ENCODE data around the gene EPB41. TPM values are rescaled to one million over a fixed set of nuclear protein-coding genes. Genes with fewer than 3 reads are reported as not detected.

The EPB41 gene
- total and polyA plus RNA-seq, 2 experiments from 2014 or later = 26.8 to 112 TPM

DNA sequence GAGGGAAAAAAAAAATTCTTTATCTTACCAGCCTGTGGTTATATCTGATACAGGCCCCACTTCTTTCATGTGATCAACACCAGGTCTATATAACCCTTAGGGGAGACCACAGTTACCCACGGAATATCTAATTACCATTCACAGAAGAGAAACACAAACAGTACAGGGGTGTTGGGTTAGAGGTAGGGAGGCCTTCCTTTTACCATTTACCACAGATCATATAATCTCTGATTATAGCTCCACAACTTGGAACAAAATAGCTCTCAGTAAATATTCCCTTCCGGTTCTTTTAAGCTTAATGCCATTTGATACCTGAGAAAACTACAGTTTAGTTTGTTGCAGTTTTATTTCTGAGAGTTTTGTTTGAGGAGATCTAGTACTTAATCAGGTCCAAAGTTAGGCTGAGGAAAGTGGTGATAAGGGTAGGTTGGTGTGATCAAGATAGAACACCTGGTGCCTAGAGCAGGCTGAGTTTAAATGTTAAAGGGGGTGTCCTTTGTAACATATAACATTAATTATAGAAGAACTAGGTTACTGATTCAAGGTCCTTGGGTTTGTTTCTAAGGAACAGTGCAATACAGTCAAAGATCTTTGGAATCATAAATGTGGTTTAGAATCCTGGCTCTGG lies 14.1 kb downstream of the EPB41 start:
- H3K36me3 ChIP-seq (ENCODE audit: insufficient read depth) = no peaks in the 10 kb centered on the region
- no peak overlapping the region for H2AFZ ChIP-seq
- no peak for TF ChIP-seq ZNF331 (CRISPR knock-in tag; IDR thresholded peaks at IDR 0.05; ENCODE audit: low read depth)
- TF ChIP-seq, protein P1, sequence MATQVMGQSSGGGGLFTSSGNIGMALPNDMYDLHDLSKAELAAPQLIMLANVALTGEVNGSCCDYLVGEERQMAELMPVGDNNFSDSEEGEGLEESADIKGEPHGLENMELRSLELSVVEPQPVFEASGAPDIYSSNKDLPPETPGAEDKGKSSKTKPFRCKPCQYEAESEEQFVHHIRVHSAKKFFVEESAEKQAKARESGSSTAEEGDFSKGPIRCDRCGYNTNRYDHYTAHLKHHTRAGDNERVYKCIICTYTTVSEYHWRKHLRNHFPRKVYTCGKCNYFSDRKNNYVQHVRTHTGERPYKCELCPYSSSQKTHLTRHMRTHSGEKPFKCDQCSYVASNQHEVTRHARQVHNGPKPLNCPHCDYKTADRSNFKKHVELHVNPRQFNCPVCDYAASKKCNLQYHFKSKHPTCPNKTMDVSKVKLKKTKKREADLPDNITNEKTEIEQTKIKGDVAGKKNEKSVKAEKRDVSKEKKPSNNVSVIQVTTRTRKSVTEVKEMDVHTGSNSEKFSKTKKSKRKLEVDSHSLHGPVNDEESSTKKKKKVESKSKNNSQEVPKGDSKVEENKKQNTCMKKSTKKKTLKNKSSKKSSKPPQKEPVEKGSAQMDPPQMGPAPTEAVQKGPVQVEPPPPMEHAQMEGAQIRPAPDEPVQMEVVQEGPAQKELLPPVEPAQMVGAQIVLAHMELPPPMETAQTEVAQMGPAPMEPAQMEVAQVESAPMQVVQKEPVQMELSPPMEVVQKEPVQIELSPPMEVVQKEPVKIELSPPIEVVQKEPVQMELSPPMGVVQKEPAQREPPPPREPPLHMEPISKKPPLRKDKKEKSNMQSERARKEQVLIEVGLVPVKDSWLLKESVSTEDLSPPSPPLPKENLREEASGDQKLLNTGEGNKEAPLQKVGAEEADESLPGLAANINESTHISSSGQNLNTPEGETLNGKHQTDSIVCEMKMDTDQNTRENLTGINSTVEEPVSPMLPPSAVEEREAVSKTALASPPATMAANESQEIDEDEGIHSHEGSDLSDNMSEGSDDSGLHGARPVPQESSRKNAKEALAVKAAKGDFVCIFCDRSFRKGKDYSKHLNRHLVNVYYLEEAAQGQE (IDR thresholded peaks at IDR 0.05; ENCODE audit: unreplicated experiment) = no peak
- H3K4me1 ChIP-seq (ENCODE audit: insufficient read depth) = peaks cover 22% of the 10 kb centered on the region
- peaks cover 92% of the 10 kb centered on the region for H3K79me2 ChIP-seq (replicated peaks; ENCODE audit: insufficient read depth)
- ATAC-seq = peak; percentile 29; the same call in 2 of the 3 replicates
- DNase-seq (ENCODE audit: low spot score) = no peak
- Mint-ChIP-seq H3K4me3 (no peak overlapping the region), H3K4me1 (peaks cover 26% of the 10 kb centered on the region), H3K9me3 (no peaks in the 10 kb centered on the region), H3K27ac (peak overlapping the region; percentile 81), H3K36me3 (ENCODE audit: low read depth) (no peaks in the 10 kb centered on the region), H3K27me3 (ENCODE audit: insufficient read depth, low read depth, poor library complexity) (no peaks in the 10 kb centered on the region)
- H3K9me2 ChIP-seq (ENCODE audit: insufficient read depth) = no peaks in the 10 kb centered on the region
- H4K20me1 ChIP-seq (replicated peaks; ENCODE audit: insufficient read depth) = no peaks in the 10 kb centered on the region
- no peaks in the 10 kb centered on the region for H3F3A ChIP-seq (replicated peaks; ENCODE audit: low read depth)
- H3K4me3 ChIP-seq = no peak overlapping the region
- no peak overlapping the region; the same call in 1 of the 2 replicates for H3K4me2 ChIP-seq
- H3K27ac ChIP-seq (ENCODE audit: low read depth) = peak overlapping the region; percentile 41; the same call in 1 of the 2 replicates
- no peaks in the 10 kb centered on the region for H3K27me3 ChIP-seq (ENCODE audit: insufficient read depth)

DNA sequence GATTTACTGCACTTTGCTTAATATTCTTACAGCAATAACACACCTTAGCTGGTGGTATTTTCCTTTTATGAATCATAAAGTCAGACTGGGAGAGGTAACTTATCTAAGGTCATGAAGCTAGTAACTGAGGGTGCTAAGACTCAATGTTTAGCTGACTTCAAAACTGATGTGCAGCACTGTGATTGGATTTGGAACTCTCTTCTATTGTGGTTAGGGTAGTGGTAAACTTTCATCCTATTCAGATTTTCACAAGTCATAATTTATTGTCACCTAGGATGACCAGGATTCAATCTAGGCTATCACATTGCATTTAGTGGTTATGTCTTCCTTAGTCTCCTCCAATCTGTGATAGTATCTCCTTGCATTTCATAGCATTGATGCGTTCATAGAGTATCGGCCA lies 18.9 kb downstream of the EPB41 start:
- H3K9me2 ChIP-seq (ENCODE audit: insufficient read depth) = no peaks in the 10 kb centered on the region
- no peak overlapping the region for H3K4me2 ChIP-seq
- peaks cover 86% of the 10 kb centered on the region for H3K79me2 ChIP-seq (replicated peaks; ENCODE audit: insufficient read depth)
- DNase-seq (ENCODE audit: low spot score) (no peak), ATAC-seq (no peak)
- Mint-ChIP-seq H3K4me3 (no peak overlapping the region), H3K36me3 (ENCODE audit: low read depth) (no peaks in the 10 kb centered on the region), H3K27ac (no peak overlapping the region), H3K9me3 (no peaks in the 10 kb centered on the region), H3K4me1 (peaks cover 8% of the 10 kb centered on the region), H3K27me3 (ENCODE audit: insufficient read depth, low read depth, poor library complexity) (peaks cover 3% of the 10 kb centered on the region)
- H3K27ac ChIP-seq (ENCODE audit: low read depth) = no peak overlapping the region
- H3F3A ChIP-seq (replicated peaks; ENCODE audit: low read depth) = no peaks in the 10 kb centered on the region
- H3K4me3 ChIP-seq = no peak overlapping the region
- H3K4me1 ChIP-seq (ENCODE audit: insufficient read depth) = peaks cover 3% of the 10 kb centered on the region; the same call in 1 of the 2 replicates
- no peak overlapping the region for H2AFZ ChIP-seq
- H3K36me3 ChIP-seq (ENCODE audit: insufficient read depth) = no peaks in the 10 kb centered on the region
- peaks cover 16% of the 10 kb centered on the region for H4K20me1 ChIP-seq (replicated peaks; ENCODE audit: insufficient read depth)
- H3K27me3 ChIP-seq (ENCODE audit: insufficient read depth) = no peaks in the 10 kb centered on the region
- TF ChIP-seq, protein P1 (IDR thresholded peaks at IDR 0.05; ENCODE audit: unreplicated experiment) = no peak
- no peak for TF ChIP-seq ZNF114 (CRISPR knock-in tag; IDR thresholded peaks at IDR 0.05)
- TF ChIP-seq, protein P2, sequence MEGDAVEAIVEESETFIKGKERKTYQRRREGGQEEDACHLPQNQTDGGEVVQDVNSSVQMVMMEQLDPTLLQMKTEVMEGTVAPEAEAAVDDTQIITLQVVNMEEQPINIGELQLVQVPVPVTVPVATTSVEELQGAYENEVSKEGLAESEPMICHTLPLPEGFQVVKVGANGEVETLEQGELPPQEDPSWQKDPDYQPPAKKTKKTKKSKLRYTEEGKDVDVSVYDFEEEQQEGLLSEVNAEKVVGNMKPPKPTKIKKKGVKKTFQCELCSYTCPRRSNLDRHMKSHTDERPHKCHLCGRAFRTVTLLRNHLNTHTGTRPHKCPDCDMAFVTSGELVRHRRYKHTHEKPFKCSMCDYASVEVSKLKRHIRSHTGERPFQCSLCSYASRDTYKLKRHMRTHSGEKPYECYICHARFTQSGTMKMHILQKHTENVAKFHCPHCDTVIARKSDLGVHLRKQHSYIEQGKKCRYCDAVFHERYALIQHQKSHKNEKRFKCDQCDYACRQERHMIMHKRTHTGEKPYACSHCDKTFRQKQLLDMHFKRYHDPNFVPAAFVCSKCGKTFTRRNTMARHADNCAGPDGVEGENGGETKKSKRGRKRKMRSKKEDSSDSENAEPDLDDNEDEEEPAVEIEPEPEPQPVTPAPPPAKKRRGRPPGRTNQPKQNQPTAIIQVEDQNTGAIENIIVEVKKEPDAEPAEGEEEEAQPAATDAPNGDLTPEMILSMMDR (conservative IDR thresholded peaks at IDR 0.05; ENCODE audit: low read depth in 2 of 2) = no peak
- TF ChIP-seq EZH2phosphoT487 (IDR thresholded peaks at IDR 0.05; ENCODE audit: unreplicated experiment) = no peak
- no peak for TF ChIP-seq CREB1 (CRISPR knock-in tag; IDR thresholded peaks at IDR 0.05; ENCODE audit: low read depth)
- TF ChIP-seq JUNB (IDR thresholded peaks at IDR 0.05; ENCODE audit: unreplicated experiment) = no peak
- TF ChIP-seq POLR2AphosphoS5 (IDR thresholded peaks at IDR 0.05; ENCODE audit: low read depth) = no peak
- no peak for TF ChIP-seq STAT1 (IDR thresholded peaks at IDR 0.05; ENCODE audit: unreplicated experiment)
- no peak for TF ChIP-seq ZNF331 (CRISPR knock-in tag; IDR thresholded peaks at IDR 0.05; ENCODE audit: low read depth)
